ENCODE measurements around the gene PIAS1. TPM values are rescaled to one million over a fixed set of nuclear protein-coding genes. Genes with fewer than 3 reads are reported as not detected.
A peak's percentile ranks its signal among the peaks of the same experiment; 100 is the strongest.
"Not testable (repeated sequence)": the region's sequence is repeated elsewhere in the genome, so short reads cannot be mapped to it uniquely, and the experiment has no call there.

Gene PIAS1
- polyA plus RNA-seq, 3 donors: 38.9 to 51.2 (median 44.1) TPM

GRCh38 chr15:68191555-68191954 is 137.4 kb downstream of the PIAS1 start:
- DNase-seq (ENCODE audit: extremely low read depth in 1 of 11, low read depth in 9 of 11, low spot score in 4 of 11): no peak

GRCh38 chr15:68192117-68192516 is 138.0 kb downstream of the PIAS1 start:
- no peak for DNase-seq (ENCODE audit: extremely low read depth in 1 of 11, low read depth in 9 of 11, low spot score in 4 of 11)

DNA sequence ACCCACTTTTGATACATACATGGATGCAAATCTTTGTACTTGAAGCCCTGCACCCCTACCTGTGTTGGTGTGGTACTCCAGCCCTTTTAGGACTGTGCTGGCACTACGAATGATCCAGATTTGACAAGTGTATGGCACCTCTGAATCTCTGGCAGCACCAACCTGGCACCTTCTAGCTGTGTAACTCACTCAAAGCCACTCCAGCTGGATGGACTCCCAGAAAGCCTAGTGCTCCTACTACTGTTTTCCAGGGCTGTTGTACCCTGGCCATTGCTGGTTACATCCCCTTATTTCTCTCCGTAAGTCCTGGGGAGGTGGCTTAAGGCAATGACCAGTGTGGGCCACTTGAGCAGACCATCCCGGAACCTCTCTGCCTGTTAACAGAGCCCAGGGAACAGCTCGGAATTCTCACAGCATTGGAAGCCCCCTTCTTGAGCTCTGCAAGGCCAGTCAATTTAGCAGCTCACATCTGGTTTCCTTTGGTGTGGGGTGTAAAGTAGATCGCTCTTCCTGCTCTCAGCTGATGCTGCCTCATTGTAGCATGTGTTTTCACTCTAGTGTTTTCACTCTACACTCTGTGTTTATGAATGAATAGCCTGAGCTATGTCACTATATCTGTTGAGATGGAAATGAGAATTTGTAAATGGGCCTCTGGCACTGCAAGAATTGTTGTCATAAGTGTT is 138.8 kb downstream of the PIAS1 start:
- DNase-seq (ENCODE audit: extremely low read depth in 1 of 11, low read depth in 9 of 11, low spot score in 4 of 11): peak in 1 of 11 donors; percentile 32

DNA sequence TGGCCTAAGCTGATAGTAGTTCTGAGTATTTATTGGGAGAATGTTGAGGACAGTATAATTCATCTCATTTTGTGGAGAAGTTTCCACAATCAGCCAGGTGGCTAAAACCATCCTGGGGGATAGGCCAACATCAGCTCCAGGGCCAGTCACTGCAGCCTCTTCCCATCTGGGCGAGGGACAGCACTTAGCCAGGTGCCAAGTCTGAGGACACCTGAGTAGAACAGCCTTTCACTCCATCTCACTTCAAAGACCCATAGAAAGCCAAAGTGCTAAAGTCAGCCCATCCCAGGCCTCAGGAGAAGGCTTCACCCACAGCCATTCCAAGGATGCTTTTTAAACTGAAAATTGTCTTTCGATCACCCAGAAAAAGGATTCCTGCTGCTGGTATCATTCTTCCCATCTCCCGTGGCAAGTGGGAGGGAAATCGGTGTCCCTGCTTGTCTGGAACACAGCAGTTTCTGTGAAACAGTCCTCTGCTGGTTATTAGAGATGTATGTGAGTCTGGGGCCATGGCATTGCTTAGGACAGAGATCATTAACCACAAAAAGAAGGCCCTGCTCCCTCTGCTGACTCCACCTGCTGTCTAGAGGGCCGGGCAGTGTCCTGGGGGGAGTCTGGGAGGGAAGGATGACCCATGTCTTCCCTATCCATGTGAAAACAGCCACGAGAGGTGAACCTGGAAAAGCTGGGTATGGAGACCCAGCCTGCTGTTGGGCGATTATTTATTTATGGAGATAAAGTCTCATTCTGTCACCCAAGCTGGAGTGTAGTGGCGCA is 141.4 kb downstream of the PIAS1 start:
- DNase-seq (ENCODE audit: extremely low read depth in 1 of 11, low read depth in 9 of 11, low spot score in 4 of 11): no peak

DNA sequence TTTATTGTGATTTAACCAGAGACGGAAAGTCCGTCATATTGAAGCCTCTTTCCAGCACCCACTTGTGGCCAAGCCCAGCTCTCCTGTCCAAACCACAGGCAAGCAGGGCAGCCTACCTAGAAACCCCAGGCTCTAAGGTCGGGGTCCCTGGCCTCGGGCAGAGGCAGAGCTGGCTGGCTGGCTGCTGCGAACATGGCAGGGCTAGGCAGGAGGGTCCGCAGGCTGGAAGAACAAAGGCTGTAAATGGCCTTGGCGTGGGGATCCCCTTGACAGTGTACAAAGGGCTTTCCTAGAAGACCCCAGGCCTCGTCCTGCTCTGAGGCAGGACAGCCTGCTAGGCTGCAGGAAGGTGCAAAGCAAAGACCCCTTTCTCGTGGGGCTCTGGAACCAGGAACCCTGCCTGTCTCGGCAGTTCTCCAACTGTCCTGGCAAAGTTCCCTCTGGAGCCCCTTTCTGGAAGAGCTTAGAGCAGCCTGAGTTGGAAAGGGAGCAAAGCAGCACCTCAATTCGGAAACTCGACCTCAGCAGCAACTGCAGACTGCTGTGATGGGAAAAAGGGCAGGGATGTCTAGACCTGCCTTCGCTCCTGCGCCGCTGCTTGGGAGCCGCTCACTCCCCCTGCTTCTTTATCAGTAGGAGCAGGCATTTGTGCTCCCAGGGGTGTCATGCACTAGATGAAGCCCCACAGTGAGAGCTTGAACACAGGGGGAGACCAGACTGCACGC is 142.5 kb downstream of the PIAS1 start:
- no peak for DNase-seq (ENCODE audit: extremely low read depth in 1 of 11, low read depth in 9 of 11, low spot score in 4 of 11)

GRCh38 chr15:68197170-68197492 is 143.0 kb downstream of the PIAS1 start:
- DNase-seq (ENCODE audit: extremely low read depth in 1 of 11, low read depth in 9 of 11, low spot score in 4 of 11): no peak

- DNase-seq (ENCODE audit: extremely low read depth in 1 of 11, low read depth in 9 of 11, low spot score in 4 of 11): no peak
Observed at GRCh38 chr15:68197661-68198437, 143.7 kb downstream of the PIAS1 start.

DNA sequence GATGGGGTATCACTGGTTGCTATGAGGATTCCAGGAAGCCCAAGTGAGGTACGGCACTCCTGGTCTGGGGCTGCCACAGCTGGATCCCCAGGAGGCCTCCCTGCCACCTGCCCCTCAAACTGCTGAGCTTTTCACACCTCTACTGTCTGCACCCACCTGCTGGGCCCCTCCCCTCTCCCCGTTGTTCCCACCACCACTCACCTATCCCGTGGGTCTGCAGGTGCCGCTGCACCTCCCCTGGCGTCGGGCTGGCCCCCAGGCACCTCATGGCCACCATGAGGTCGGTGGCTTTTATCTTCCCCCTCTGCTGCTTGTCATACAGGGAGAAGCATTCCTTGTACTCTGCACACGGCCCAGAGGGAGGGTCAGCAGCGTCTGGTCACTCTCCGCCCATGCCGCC is 145.2 kb downstream of the PIAS1 start:
- DNase-seq (ENCODE audit: extremely low read depth in 1 of 11, low read depth in 9 of 11, low spot score in 4 of 11): no peak

DNA sequence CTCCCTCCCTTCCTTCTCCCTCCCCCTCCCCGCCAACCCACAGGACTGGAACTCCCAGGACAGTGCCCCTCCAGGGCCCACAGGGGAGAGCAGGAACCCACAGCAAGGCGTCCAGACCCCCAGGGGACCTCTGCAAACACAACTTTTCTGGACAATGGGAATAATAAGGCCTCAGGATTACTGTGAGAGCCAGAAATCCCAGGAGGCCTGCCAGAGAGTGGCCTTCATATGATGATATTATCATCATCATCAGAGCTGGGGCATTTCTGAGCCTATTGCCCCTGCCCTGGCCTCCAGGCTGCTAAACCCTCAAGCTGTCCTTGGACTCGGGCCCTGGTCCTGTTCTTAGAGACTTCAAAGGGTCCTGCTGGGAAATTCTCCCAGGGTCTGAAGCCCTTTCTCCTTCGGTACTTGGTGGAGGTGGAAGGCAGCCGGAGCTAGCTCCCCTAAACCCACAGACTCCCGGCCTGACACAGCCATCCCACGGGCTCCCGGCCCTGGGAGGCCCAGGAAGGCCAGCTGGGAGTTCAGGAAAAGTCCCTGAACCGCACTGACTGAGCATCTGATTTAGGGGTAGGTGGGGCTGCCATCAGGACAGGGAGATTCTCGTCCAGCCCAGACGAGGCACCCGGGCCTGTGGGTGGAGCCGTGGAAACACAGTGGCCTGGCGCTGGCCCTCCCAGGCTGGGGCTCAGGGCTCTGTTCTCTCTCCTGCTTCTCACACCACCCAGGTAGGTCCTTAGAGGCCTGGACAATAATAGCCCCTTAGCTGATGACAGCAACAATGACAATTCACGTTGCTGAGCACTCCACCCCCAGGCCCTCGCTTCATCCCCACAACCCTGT is 146.1 kb downstream of the PIAS1 start:
- DNase-seq (ENCODE audit: extremely low read depth in 1 of 11, low read depth in 9 of 11, low spot score in 4 of 11): no peak

- DNase-seq (ENCODE audit: extremely low read depth in 1 of 11, low read depth in 9 of 11, low spot score in 4 of 11): no peak
Observed at GRCh38 chr15:68201153-68201878, 147.2 kb downstream of the PIAS1 start.

GRCh38 chr15:68201879-68202261 is 147.8 kb downstream of the PIAS1 start:
- DNase-seq (ENCODE audit: extremely low read depth in 1 of 11, low read depth in 9 of 11, low spot score in 4 of 11): no peak

GRCh38 chr15:68202994-68203393 is 148.9 kb downstream of the PIAS1 start:
- not testable (repeated sequence) for DNase-seq (ENCODE audit: extremely low read depth in 1 of 11, low read depth in 9 of 11, low spot score in 4 of 11)

- no peak for DNase-seq (ENCODE audit: extremely low read depth in 1 of 11, low read depth in 9 of 11, low spot score in 4 of 11)
Observed at GRCh38 chr15:68203486-68203885, 149.4 kb downstream of the PIAS1 start.

DNA sequence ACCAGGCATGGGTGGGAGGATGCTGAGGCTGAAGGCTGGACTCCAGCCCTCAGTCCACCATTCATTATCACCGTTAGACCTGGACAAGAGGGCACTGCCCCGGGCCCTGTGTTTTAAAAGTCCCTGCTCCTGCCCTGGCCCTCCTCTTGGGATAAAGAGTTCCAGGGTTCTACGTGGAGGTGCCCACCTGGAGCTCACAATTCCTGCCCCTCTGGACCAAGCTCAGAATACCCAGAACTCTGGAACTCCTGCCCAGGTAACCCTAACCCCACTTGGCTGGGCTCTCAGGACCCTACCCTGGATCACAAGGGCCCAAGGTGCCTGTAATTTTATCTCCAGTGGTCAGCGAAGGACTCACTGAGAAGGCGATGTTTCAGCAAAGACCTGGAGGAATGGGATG is 149.8 kb downstream of the PIAS1 start:
- no peak for DNase-seq (ENCODE audit: extremely low read depth in 1 of 11, low read depth in 9 of 11, low spot score in 4 of 11)

DNA sequence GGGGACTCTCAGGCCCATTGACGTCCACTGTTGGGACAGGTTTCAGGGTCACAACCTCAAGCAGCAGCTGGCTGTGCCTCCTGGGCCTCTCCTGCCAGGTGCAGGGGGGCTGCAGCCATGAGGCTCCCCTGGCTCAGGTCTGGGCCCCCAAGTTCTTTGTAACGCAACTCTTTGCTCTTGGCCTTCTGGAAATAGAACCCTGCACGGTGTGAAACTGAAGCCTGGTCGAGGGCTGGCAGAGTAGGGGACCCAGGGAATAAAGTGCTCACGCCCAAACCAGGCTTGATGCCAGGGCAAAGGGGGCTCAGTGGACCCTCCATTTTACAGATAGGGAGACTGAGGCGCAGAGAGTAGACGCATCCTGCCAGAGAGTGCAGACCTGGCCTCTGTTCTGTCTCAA is 150.2 kb downstream of the PIAS1 start:
- no peak for DNase-seq (ENCODE audit: extremely low read depth in 1 of 11, low read depth in 9 of 11, low spot score in 4 of 11)

GRCh38 chr15:68204776-68205557 is 150.9 kb downstream of the PIAS1 start, which contains the start of gene CALML4:
Gene CALML4, minus strand, starts transcription at chr15:68205332. Its CDS starts 85 bp downstream, at chr15:68205247.
- DNase-seq (ENCODE audit: extremely low read depth in 1 of 11, low read depth in 9 of 11, low spot score in 4 of 11): peak in 8 of 11 donors; percentile 51 to 80 (median 64)

DNA sequence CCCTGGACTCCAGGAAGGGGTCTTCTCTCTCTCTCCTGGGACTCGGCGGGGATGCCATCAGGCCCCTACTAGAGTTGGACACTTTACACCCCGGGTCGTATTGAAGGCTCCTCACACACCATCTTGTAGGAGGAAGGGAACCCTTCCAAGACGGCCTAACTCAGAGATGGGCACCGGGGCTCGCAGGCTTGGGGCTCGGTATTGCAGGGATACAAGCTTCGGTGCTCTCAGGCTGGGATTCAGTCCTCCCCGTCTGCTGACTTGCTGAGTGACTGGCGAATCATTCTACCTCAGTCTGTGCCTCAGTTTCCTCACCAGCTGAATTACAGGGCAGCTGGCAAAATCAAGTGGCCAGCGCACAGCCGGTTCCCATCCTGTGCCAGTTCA is 151.4 kb downstream of the PIAS1 start:
- DNase-seq (ENCODE audit: extremely low read depth in 1 of 11, low read depth in 9 of 11, low spot score in 4 of 11): no peak
